ENCODE results near the gene MRPS24. TPM values are rescaled to one million over a fixed set of nuclear protein-coding genes. Genes with fewer than 3 reads are reported as not detected.
"Not testable (repeated sequence)": the region's sequence is repeated elsewhere in the genome, so short reads cannot be mapped to it uniquely, and the experiment has no call there.

MRPS24 gene
- total RNA-seq, 1 donor from 2014 or later = 72.8 TPM

DNA sequence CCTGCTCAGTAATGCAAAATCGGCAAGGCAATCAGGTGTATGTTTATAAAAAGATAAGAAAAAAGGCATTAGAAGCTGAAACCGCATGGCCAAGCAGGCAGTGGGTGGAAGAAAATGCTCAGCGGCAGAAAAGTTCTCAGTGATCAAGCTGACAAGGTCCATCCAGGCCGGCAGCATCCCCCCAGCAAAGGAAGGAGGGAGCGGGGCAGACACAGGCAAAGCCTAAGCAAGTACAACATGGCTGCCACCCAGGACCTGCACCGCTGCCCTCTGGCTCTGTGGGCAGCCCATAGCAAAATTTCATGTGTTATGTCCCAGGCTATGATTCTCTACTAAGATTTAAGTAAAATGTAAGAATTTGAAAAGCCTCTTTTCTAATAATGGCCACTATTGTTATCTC lies 45.4 kb downstream of the MRPS24 start:
- H3K27ac Mint-ChIP-seq = no peak overlapping the region
- peaks cover 7% of the 10 kb centered on the region for H3K4me1 Mint-ChIP-seq (ENCODE audit: low read depth)
- TF ChIP-seq, protein P1, sequence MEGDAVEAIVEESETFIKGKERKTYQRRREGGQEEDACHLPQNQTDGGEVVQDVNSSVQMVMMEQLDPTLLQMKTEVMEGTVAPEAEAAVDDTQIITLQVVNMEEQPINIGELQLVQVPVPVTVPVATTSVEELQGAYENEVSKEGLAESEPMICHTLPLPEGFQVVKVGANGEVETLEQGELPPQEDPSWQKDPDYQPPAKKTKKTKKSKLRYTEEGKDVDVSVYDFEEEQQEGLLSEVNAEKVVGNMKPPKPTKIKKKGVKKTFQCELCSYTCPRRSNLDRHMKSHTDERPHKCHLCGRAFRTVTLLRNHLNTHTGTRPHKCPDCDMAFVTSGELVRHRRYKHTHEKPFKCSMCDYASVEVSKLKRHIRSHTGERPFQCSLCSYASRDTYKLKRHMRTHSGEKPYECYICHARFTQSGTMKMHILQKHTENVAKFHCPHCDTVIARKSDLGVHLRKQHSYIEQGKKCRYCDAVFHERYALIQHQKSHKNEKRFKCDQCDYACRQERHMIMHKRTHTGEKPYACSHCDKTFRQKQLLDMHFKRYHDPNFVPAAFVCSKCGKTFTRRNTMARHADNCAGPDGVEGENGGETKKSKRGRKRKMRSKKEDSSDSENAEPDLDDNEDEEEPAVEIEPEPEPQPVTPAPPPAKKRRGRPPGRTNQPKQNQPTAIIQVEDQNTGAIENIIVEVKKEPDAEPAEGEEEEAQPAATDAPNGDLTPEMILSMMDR (IDR thresholded peaks at IDR 0.05; ENCODE audit: unreplicated experiment) = no peak
- DNase-seq (ENCODE audit: low spot score, unreplicated experiment) = no peak
- H3K4me3 Mint-ChIP-seq (ENCODE audit: low read depth) = no peak overlapping the region
- H3K9me3 Mint-ChIP-seq (ENCODE audit: low read depth) = peaks cover 5% of the 10 kb centered on the region
- peaks cover 8% of the 10 kb centered on the region for H3K27me3 Mint-ChIP-seq
- H3K36me3 Mint-ChIP-seq (ENCODE audit: insufficient read depth) = peaks cover 2% of the 10 kb centered on the region

DNA sequence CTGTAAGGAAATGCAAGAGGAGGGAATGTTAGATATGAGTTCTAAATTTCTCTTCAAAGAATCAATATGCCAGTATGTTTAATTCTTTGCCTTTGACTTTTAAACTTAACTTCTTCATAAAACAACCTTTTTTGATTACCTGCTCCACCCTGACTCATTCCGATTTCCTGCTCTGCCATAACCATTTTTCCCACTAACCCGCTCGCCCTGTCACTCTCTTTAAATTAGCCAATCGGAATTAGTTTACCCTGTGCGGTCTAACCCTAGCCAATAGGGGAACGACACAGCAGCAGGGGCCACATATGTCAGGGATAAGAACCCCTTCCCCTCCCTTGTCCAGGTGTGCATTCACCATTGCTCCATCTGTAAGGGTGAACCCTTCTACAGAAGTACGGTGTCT lies 45.9 kb downstream of the MRPS24 start:
- not testable (repeated sequence) for DNase-seq (ENCODE audit: low spot score, unreplicated experiment); H3K9me3 Mint-ChIP-seq (ENCODE audit: low read depth); H3K36me3 Mint-ChIP-seq (ENCODE audit: insufficient read depth); H3K27ac Mint-ChIP-seq; H3K4me1 Mint-ChIP-seq (ENCODE audit: low read depth); H3K4me3 Mint-ChIP-seq (ENCODE audit: low read depth); H3K27me3 Mint-ChIP-seq

Other genes starting within 250 kb of the MRPS24 start
- gene COA1, start 140.0 kb downstream of the MRPS24 start, total RNA-seq = 85.1 and 85.3 TPM in 2 replicates
- gene BLVRA, start 110.8 kb downstream of the MRPS24 start, total RNA-seq = 20.3 and 22.4 TPM in 2 replicates
- 40.0 and 40.8 TPM in 2 replicates for gene URGCP, start 37.1 kb upstream of the MRPS24 start, total RNA-seq
- 17.1 and 17.3 TPM in 2 replicates for gene UBE2D4, start 56.9 kb upstream of the MRPS24 start, total RNA-seq
- not detected in 2 replicates for gene SPDYE1, start 128.4 kb upstream of the MRPS24 start, total RNA-seq
- 68.0 and 68.3 TPM in 2 replicates for gene DBNL, start 175.2 kb upstream of the MRPS24 start, total RNA-seq
- 1.8 and 2.5 TPM in 2 replicates for gene PGAM2, start 196.1 kb upstream of the MRPS24 start, total RNA-seq
- gene POLM, start 213.0 kb upstream of the MRPS24 start, total RNA-seq = 33.3 and 33.8 TPM in 2 replicates
- 52.2 and 57.5 TPM in 2 replicates for gene AEBP1, start 234.8 kb upstream of the MRPS24 start, total RNA-seq

All from progenitor cell of endocrine pancreas (in vitro differentiated cells).